ENCODE results near the gene NOPCHAP1.

GRCh38 chr12:104942075-104942474 is 44.0 kb upstream of the NOPCHAP1 start:
- TF ChIP-seq EZH2 (IDR thresholded peaks at IDR 0.05; ENCODE audit: insufficient read depth, poor library complexity, severe bottlenecking), result no peak
- TF ChIP-seq EZH2phosphoT487 (IDR thresholded peaks at IDR 0.05; ENCODE audit: insufficient read depth, low read depth), result no peak

All from GM23248 (cell line).